HG03575 (cell line): ENCODE data around the gene SNX27.

ENCODE experiments used
- ATAC-seq: cut with Tn5 transposase; IDR thresholded peaks from one replicate; pipeline ENCODE4 v1.9.1; 2021; ENCODE audit not compliant: unreplicated experiment, insufficient number of reproducible peaks, low FRiP score; ENCODE audit errors: extremely low read depth

Gene SNX27

GRCh38 chr1:151611832-151612500, at the start of gene SNX27:
Gene SNX27, plus strand, starts transcription at chr1:151612050. Its CDS starts 152 bp downstream, at chr1:151612202.
- ATAC-seq = peak; percentile 48

- no peak for ATAC-seq
Measured at GRCh38 chr1:151562661-151563060, 49.2 kb upstream of the SNX27 start.

GRCh38 chr1:151563376-151563775, 48.5 kb upstream of the SNX27 start:
- ATAC-seq = no peak

GRCh38 chr1:151565502-151566189, 46.2 kb upstream of the SNX27 start:
- no peak for ATAC-seq

- ATAC-seq = no peak
Measured at GRCh38 chr1:151568626-151569088, 43.2 kb upstream of the SNX27 start.

GRCh38 chr1:151570819-151571218, 41.0 kb upstream of the SNX27 start:
- ATAC-seq = no peak

GRCh38 chr1:151574575-151575529, 37.0 kb upstream of the SNX27 start:
- ATAC-seq = no peak

GRCh38 chr1:151577173-151577572, 34.7 kb upstream of the SNX27 start:
- ATAC-seq = no peak

- no peak for ATAC-seq
Measured at GRCh38 chr1:151578941-151579340, 32.9 kb upstream of the SNX27 start.

GRCh38 chr1:151579436-151580225, 32.2 kb upstream of the SNX27 start:
- ATAC-seq = no peak

GRCh38 chr1:151581451-151581850, 30.4 kb upstream of the SNX27 start:
- ATAC-seq = no peak

- ATAC-seq = no peak
Measured at GRCh38 chr1:151581921-151582320, 29.9 kb upstream of the SNX27 start.

GRCh38 chr1:151583796-151584195, 28.1 kb upstream of the SNX27 start:
- no peak for ATAC-seq

GRCh38 chr1:151584278-151584677, 27.6 kb upstream of the SNX27 start:
- no peak for ATAC-seq

- no peak for ATAC-seq
Measured at GRCh38 chr1:151584780-151585179, 27.1 kb upstream of the SNX27 start.

GRCh38 chr1:151585622-151586021, 26.2 kb upstream of the SNX27 start:
- no peak for ATAC-seq

GRCh38 chr1:151590961-151591360, 20.9 kb upstream of the SNX27 start:
- ATAC-seq = no peak

GRCh38 chr1:151593730-151594129, 18.1 kb upstream of the SNX27 start:
- no peak for ATAC-seq

GRCh38 chr1:151594143-151594625, 17.7 kb upstream of the SNX27 start:
- no peak for ATAC-seq
